ENCODE measurements around the gene SYT15.
A peak's percentile ranks its signal among the peaks of the same experiment; 100 is the strongest.
"Not testable (repeated sequence)": the region's sequence is repeated elsewhere in the genome, so short reads cannot be mapped to it uniquely, and the experiment has no call there.

The SYT15 gene

GRCh38 chr10:46589589-46589988 is 10.7 kb downstream of the SYT15 start:
- FAIRE-seq, result not testable (repeated sequence)

- peak; percentile 18 for FAIRE-seq
Observed at GRCh38 chr10:46591053-46591452, 12.1 kb downstream of the SYT15 start.

- FAIRE-seq, result not testable (repeated sequence)
Observed at GRCh38 chr10:46593307-46593706, 14.4 kb downstream of the SYT15 start.

- not testable (repeated sequence) for FAIRE-seq
Observed at GRCh38 chr10:46594453-46595063, 15.6 kb downstream of the SYT15 start.

GRCh38 chr10:46596570-46596969 is 17.6 kb downstream of the SYT15 start:
- not testable (repeated sequence) for FAIRE-seq

GRCh38 chr10:46597616-46598246 is 18.8 kb downstream of the SYT15 start:
- FAIRE-seq, result not testable (repeated sequence)

- not testable (repeated sequence) for FAIRE-seq
Observed at GRCh38 chr10:46600516-46600915, 21.6 kb downstream of the SYT15 start.

GRCh38 chr10:46615540-46615939 is 36.6 kb downstream of the SYT15 start:
- FAIRE-seq, result not testable (repeated sequence)

GRCh38 chr10:46616227-46616626 is 37.3 kb downstream of the SYT15 start:
- FAIRE-seq, result not testable (repeated sequence)

GRCh38 chr10:46617134-46617533 is 38.2 kb downstream of the SYT15 start:
- not testable (repeated sequence) for FAIRE-seq

GRCh38 chr10:46617913-46618312 is 39.0 kb downstream of the SYT15 start:
- FAIRE-seq, result not testable (repeated sequence)

- not testable (repeated sequence) for FAIRE-seq
Observed at GRCh38 chr10:46623899-46624654, 45.1 kb downstream of the SYT15 start.

GRCh38 chr10:46629805-46630204 is 50.9 kb downstream of the SYT15 start:
- peak; percentile 21 for FAIRE-seq

- peak; percentile 53 for FAIRE-seq
Observed at GRCh38 chr10:46630816-46631215, 51.9 kb downstream of the SYT15 start.

GRCh38 chr10:46631683-46632082 is 52.8 kb downstream of the SYT15 start:
- FAIRE-seq, result not testable (repeated sequence)

GRCh38 chr10:46634698-46635097 is 55.8 kb downstream of the SYT15 start:
- not testable (repeated sequence) for FAIRE-seq

- FAIRE-seq, result not testable (repeated sequence)
Observed at GRCh38 chr10:46635364-46635959, 56.5 kb downstream of the SYT15 start.

- FAIRE-seq, result not testable (repeated sequence)
Observed at GRCh38 chr10:46640005-46640404, 61.1 kb downstream of the SYT15 start.

All from colon (tissue), 2 donors.